SIG-M5 (cell line): Measurements from ENCODE around the gene UBE2L6.

Source experiments
- DNase-seq: peaks from one replicate; lab custom pipeline; 2025; lab: John Stamatoyannopoulos, UW

The UBE2L6 gene

GRCh38 chr11:57567515-57568329 is at the start of gene UBE2L6:
TSS of gene UBE2L6 (minus strand) at chr11:57567672. CDS start at chr11:57567611, 61 bp downstream.
- DNase-seq: no peak

DNA sequence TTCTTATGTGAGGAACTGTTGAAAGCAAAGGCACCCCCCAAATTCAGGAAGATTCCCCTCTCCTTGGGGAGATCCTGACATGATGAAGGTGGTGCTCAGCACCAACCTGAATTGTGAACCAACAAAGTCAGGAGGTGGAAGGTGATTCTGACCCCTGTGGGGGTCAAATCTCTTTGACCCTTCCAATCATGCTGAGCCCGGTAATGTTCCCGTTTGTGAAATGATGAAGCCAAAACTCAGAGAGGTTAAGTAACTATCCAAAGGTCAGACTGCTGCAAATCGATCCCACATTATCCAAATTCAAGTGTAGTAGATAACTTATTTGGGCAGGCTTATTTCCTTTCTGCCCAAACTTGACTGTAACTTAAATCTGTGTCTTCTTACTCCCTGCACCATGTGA is 49.1 kb upstream of the UBE2L6 start:
- no peak for DNase-seq

DNA sequence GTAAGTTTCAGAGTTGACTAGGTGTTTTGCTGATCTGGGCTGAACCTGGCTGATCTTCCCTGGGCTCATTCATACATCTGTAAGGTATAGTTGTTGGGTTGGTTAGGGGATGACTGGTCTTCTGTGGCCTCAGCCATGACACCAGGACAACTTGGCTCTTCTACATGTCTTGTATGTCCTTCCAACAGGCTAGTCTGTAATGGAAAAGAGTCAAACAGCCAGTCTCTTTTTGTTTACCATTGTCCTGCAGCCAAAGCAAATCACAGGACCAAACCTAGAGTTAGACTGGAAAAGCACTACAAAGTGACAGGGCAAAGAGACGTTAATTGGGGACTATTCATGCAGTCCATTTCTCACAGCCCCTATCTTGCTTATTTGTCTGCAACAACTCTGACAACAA is 47.8 kb upstream of the UBE2L6 start:
- no peak for DNase-seq

GRCh38 chr11:57614234-57614772 is 46.8 kb upstream of the UBE2L6 start:
- DNase-seq: no peak

GRCh38 chr11:57610170-57610569 is 42.7 kb upstream of the UBE2L6 start:
- DNase-seq: no peak

DNA sequence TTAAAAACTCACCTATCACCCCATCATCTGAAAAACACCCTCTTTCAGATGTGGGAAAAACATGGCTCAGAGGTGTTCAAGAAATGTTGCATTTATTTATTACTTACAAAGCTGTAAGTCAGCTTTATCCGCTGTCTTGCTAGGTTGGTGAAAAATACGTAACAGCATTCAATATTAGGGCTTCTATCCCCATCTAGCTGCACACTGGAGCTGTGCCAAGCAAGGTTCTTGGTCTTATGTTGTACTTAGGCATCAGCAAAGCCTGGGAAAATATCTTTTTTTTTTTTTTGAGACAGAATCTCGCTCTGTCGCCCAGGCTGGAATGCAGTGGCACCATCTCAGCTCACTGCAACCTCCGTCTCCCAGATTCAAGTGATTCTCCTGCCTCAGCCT is 37.6 kb upstream of the UBE2L6 start:
- DNase-seq: no peak

- no peak for DNase-seq
These were observed 37.0 kb upstream of the UBE2L6 start for GRCh38 chr11:57604296-57605027.

GRCh38 chr11:57601297-57601696 is 33.8 kb upstream of the UBE2L6 start:
- no peak for DNase-seq

GRCh38 chr11:57599381-57599780 is 31.9 kb upstream of the UBE2L6 start:
- no peak for DNase-seq

GRCh38 chr11:57598831-57599155 is 31.3 kb upstream of the UBE2L6 start:
- no peak for DNase-seq

DNA sequence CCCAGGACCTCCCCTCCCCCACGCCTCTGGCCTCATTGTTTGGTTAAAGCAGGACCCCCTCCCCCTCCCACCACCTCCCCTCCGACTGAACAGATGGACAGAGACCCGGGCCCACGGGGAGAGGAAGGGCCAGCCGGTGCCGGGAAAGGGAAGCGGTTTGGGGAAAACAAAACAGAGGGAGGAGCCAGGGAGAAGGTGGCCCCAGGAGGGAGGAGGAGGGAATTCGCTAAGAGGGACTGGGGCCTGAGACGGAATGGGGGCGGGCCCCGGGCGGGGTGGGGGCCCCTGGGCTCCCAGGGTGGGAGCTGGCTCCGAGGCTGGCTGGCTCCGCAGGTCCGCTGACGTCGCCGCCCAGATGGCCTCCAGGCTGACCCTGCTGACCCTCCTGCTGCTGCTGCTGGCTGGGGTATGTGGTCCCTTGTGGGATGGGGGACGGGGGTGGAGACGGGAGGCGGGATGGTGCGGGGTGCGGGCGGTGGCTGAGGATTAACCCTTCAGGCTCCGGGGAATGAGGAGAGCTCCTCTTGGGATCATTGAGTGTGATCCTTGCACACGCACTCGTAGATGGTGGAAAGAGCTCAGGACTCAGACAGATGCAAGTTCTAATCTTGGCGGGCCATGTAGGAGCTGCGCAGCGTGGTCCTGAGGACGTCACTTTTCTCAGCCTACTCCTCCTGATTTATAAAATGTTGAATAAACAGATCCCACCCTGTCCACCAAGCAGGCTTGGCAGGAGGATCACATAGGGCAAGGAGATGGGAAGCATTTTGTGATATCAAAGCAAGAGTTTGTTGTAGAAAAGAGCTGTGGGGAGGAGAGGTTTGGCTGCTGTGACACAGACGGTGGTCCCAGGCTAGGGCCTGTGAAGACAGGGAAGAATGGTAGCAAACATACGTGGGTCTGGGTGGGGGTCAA is 30.7 kb upstream of the UBE2L6 start:
- no peak for DNase-seq

DNA sequence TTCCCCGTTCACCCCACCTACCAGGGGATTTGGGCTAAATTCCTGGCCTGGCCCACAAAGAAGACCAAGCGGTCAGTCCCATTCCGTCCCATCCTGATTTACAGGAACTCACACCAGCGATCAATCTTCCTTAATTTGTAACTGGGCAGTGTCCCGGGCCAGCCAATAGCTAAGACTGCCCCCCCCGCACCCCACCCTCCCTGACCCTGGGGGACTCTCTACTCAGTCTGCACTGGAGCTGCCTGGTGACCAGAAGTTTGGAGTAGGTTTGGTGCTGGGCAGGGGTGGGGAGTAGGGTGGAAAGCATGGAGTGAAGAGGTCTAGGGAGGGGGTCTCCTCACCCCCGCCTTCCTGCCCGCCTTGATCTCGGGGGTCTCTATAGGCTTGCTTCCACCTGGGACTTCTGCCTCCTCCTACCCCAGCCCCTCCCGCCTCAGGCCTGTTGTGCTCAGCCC is 30.0 kb upstream of the UBE2L6 start, which contains the start of gene SERPING1:
Gene SERPING1 (plus strand): TSS at position 225 of the 455 bp plus-strand sequence. CDS start 586 bp downstream, outside the sequence.
- DNase-seq: no peak

- no peak for DNase-seq
These were observed 28.9 kb upstream of the UBE2L6 start for GRCh38 chr11:57596266-57596885.

DNA sequence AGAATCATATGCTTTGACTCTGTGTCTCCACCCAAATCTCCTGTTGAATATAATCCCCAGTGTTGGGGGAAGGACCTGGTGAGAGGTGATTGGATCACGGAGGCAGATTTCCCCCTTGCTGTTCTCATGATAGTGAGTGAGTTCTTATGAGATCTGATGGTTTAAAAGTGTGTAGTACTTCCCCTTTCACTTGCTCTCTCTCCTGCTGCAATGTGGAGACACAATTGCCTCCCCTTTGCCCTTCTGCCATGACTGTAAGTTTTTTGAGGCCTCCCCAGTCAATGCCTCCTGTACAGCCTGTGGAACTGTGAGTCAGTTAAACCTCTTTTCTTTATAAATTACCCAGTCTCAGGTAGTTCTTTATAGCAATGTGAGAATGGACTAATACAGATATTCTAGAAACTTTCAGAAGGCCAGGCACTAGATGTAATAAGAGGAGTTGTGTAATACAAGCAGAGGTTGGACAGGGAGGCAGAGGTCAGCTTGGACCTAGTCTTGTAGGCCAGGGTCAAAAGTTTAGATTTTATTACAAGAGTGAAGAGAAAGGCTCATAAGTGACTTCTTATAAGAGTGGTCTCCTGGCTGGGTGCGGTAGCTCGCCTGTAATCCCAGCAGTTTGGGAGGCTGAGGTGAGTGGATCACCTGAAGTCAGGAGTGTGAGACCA is 20.7 kb upstream of the UBE2L6 start:
- no peak for DNase-seq

DNA sequence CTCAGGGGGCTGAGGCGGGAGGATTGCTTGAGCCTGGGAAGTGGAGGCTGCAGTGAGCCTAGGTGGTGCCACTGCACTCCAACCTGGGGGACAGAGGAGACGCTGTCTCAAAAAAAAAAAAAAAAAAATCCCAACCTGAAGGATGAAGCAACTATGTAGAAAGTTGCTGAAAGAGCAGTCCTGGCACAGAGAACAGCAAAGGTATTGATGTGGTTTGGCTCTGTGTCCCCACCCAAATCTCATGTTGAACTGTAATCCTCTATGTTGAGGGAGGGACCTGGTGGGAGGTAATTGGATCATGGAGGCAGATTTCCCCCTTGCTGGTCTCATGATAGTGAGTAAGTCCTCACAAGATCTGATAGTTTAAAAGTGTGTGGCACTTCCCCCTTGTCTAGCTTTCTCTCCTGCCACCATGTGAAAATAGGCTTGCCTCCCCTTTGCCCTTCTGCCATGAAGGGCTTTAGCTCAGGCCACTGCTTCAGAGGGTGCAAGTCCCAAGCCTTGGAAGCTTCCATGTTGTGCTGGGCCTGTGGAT is 19.3 kb upstream of the UBE2L6 start:
- DNase-seq: no peak

GRCh38 chr11:57585301-57585700 is 17.8 kb upstream of the UBE2L6 start:
- DNase-seq: no peak

DNA sequence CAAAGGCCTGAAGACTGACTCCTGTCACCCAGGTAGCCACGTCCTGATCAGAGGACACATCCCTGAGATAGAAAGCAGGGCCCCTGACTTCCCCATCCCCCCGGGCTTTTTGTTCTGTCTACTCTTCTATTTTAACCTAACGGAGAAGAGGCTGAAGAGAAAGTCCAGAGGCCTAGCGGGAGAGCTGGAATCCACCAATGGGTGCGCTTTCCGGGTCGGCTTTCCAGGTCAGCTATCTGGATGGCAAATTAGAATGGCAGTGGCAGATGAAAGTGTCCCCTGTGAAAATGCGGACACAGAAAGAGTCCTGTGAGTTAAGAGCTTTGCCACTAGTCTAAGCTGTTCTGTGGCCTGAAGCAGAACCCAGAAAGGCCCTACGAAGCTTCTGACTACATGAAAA is 16.9 kb upstream of the UBE2L6 start:
- no peak for DNase-seq

DNA sequence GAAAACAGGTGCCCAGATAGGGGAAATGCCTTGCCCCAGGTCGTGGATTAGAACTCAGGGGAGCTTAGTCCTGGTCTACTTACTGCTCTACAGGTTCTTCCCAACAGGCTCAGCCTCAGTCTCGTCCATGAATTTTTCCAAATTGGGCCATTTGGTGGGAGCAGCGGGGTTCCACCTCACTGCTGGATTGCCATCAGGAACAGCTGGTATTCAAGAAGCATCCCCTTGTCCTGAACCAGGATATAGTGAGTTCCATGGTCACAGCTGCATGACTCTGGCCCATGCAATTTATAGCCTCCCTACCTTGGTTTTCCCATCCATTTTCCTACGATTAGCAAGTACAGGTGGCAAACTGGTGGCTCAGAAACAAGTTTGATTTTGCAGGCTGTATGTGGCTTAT is 6.6 kb upstream of the UBE2L6 start:
- no peak for DNase-seq

DNA sequence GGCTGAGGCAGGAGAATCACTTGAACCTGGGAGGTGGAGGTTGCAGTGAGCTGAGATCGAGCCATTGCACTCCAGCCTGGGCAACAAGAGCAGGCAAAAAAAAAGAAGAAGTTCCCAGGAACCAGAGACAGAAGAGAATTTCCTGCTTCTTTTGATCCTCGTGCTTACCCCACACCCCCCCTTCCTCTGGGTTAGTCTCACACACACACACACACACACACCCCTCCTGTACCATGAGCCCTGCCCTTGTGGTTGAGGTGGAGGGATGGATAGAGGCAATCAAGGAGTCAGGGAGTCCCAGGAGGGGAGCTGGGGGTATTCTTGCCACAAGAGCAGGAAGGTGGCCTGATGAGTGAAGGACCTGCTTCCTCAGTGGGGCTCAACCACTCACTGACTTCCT is 4.1 kb upstream of the UBE2L6 start:
- no peak for DNase-seq

- no peak for DNase-seq
These were observed 876 bp upstream of the UBE2L6 start for GRCh38 chr11:57568330-57568766.
